HepG2 (cell line): Measurements from ENCODE around the gene TNNT1. TPM values are rescaled to one million over a fixed set of nuclear protein-coding genes. Genes with fewer than 3 reads are reported as not detected.
A peak's percentile ranks its signal among the peaks of the same experiment; 100 is the strongest.

Source experiments
- ETV5 ChIP-seq: IDR thresholded peaks from 2 replicates; pipeline ENCODE4 v1.6.1; 2018; ENCODE audit warnings: missing biosample characterization, missing genetic modification reagents, inconsistent platforms, borderline replicate concordance
- GABPB1 ChIP-seq: IDR thresholded peaks from 2 replicates; pipeline ENCODE4 v1.6.1; 2016; ENCODE audit warnings: mild to moderate bottlenecking, missing genetic modification reagents, moderate library complexity, missing compliant biosample characterization
- NFRKB ChIP-seq: fragments of 450-650 bp; IDR thresholded peaks from 2 replicates; pipeline ENCODE4 v1.6.1; 2017
- SRSF1 ChIP-seq: fragments of 200-400 bp; formaldehyde crosslinking; optimal IDR thresholded peaks from 2 replicates; pipeline ENCODE3; 2017; ENCODE audit warnings: mild to moderate bottlenecking, low read depth, low read length, moderate library complexity
- YY1 ChIP-seq: IDR thresholded peaks from 2 replicates; pipeline ENCODE4 v1.6.1; 2011; ENCODE audit warnings: low read length, low read depth, moderate library complexity, mild to moderate bottlenecking; ENCODE audit not compliant: insufficient read depth, insufficient replicate concordance
- polyA plus RNA-seq, 8 experiments: library from polyadenylated mRNA; depleted of rRNA in 3 of 8; stranded (reverse) in 7 of 8; unstranded in 1 of 8; fragments of >200 nt; fragmentation: Illumina TruSeq in 4 of 8; extraction: Trizol in 4 of 8; gene quantifications; 2 replicates each; pipeline versions ENCODE4 v1.2.1 to v1.2.3, GENCODE V29; 2011 to 2016; ENCODE audit warnings: low read depth in 4 of 8, missing spikeins in 1 of 8, mixed read lengths in 1 of 8; ENCODE audit not compliant: insufficient read depth in 1 of 8
- total RNA-seq, 5 experiments: library from RNA; depleted of rRNA; stranded (reverse); fragments of >200 nt; fragmentation: Illumina TruSeq; extraction: Trizol; gene quantifications; 2 replicates each; pipeline ENCODE4 v1.2.3, GENCODE V29; 2016; ENCODE audit warnings: low read depth in 1 of 5
- TF ChIP-seq, protein P1 (sequence below): sonication (generic); formaldehyde crosslinking; IDR thresholded peaks from 2 replicates; pipeline ENCODE4 v1.4.0; 2020; ENCODE audit warnings: missing genetic modification reagents
- TF ChIP-seq, protein P2 (sequence below): sonication (generic); formaldehyde crosslinking; IDR thresholded peaks from 2 replicates; pipeline ENCODE4 v1.4.0; 2020; ENCODE audit warnings: missing genetic modification reagents, borderline replicate concordance
- TF ChIP-seq, protein P3 (sequence below): sonication (generic); formaldehyde crosslinking; IDR thresholded peaks from 2 replicates; pipeline ENCODE4 v1.4.0; 2020; ENCODE audit warnings: missing genetic modification reagents
- TF ChIP-seq, protein P4 (sequence below): sonication (generic); formaldehyde crosslinking; IDR thresholded peaks from 2 replicates; pipeline ENCODE4 v1.5.0; 2020; ENCODE audit warnings: mild to moderate bottlenecking, missing genetic modification reagents, borderline replicate concordance

Gene TNNT1
- total and polyA plus RNA-seq, 2 of the 13 experiments (the other 11 are each of a cell fraction or from before 2014, with no cell fraction given): 1.3 to 2.4 TPM

DNA sequence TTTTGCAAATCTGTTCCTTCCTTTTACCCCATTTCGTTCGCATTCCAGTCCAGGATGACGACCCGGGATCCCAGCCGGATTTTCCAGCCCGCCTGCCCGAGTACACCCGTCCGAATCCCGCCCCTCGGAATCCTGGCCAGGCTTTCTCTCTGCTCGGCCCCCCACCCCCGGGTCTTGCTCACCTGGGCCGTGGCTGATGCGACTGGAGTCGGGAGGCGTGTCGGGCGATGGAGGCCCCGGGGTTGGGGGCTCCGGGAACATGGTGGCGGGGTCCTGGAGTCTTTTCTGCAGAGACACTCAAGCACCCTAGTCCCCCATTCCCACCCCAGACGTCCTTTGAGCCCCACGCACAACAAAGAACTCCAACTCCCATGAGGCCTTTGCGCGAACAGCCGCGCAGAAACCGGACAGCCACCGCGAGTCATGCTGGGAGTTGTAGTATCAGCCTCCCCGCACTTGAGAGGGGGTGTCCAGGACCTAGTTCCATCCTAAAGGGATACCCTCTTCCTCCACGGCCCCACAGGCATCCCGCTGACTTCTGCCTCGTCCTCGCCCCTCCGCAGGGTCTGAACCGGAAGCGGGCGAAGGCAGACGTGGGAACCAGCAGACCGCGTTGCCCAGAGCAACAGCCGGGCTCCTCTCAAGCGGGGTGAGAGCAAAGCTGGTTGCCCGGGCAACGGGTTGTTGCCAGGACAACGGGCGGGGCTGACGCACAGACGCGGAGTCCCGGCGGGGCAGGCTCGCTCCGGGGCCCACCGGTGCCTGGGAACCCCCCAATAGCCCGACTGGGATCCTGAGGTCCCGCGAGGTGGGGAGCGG lies 30.0 kb upstream of the TNNT1 start (continued):
- TF ChIP-seq, protein P1, sequence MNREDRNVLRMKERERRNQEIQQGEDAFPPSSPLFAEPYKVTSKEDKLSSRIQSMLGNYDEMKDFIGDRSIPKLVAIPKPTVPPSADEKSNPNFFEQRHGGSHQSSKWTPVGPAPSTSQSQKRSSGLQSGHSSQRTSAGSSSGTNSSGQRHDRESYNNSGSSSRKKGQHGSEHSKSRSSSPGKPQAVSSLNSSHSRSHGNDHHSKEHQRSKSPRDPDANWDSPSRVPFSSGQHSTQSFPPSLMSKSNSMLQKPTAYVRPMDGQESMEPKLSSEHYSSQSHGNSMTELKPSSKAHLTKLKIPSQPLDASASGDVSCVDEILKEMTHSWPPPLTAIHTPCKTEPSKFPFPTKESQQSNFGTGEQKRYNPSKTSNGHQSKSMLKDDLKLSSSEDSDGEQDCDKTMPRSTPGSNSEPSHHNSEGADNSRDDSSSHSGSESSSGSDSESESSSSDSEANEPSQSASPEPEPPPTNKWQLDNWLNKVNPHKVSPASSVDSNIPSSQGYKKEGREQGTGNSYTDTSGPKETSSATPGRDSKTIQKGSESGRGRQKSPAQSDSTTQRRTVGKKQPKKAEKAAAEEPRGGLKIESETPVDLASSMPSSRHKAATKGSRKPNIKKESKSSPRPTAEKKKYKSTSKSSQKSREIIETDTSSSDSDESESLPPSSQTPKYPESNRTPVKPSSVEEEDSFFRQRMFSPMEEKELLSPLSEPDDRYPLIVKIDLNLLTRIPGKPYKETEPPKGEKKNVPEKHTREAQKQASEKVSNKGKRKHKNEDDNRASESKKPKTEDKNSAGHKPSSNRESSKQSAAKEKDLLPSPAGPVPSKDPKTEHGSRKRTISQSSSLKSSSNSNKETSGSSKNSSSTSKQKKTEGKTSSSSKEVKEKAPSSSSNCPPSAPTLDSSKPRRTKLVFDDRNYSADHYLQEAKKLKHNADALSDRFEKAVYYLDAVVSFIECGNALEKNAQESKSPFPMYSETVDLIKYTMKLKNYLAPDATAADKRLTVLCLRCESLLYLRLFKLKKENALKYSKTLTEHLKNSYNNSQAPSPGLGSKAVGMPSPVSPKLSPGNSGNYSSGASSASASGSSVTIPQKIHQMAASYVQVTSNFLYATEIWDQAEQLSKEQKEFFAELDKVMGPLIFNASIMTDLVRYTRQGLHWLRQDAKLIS (CRISPR knock-in tag): no peak
- TF ChIP-seq, protein P2, sequence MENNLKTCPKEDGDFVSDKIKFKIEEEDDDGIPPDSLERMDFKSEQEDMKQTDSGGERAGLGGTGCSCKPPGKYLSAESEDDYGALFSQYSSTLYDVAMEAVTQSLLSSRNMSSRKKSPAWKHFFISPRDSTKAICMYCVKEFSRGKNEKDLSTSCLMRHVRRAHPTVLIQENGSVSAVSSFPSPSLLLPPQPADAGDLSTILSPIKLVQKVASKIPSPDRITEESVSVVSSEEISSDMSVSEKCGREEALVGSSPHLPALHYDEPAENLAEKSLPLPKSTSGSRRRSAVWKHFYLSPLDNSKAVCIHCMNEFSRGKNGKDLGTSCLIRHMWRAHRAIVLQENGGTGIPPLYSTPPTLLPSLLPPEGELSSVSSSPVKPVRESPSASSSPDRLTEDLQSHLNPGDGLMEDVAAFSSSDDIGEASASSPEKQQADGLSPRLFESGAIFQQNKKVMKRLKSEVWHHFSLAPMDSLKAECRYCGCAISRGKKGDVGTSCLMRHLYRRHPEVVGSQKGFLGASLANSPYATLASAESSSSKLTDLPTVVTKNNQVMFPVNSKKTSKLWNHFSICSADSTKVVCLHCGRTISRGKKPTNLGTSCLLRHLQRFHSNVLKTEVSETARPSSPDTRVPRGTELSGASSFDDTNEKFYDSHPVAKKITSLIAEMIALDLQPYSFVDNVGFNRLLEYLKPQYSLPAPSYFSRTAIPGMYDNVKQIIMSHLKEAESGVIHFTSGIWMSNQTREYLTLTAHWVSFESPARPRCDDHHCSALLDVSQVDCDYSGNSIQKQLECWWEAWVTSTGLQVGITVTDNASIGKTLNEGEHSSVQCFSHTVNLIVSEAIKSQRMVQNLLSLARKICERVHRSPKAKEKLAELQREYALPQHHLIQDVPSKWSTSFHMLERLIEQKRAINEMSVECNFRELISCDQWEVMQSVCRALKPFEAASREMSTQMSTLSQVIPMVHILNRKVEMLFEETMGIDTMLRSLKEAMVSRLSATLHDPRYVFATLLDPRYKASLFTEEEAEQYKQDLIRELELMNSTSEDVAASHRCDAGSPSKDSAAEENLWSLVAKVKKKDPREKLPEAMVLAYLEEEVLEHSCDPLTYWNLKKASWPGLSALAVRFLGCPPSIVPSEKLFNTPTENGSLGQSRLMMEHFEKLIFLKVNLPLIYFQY (CRISPR knock-in tag): no peak
- TF ChIP-seq NFRKB (no peak), YY1 (peak; percentile 44), SRSF1 (peak; percentile 20), GABPB1 (peak; percentile 83), ETV5 (CRISPR knock-in tag) (peak; percentile 43; the same call in 1 of the 2 replicates)
- TF ChIP-seq, protein P3, sequence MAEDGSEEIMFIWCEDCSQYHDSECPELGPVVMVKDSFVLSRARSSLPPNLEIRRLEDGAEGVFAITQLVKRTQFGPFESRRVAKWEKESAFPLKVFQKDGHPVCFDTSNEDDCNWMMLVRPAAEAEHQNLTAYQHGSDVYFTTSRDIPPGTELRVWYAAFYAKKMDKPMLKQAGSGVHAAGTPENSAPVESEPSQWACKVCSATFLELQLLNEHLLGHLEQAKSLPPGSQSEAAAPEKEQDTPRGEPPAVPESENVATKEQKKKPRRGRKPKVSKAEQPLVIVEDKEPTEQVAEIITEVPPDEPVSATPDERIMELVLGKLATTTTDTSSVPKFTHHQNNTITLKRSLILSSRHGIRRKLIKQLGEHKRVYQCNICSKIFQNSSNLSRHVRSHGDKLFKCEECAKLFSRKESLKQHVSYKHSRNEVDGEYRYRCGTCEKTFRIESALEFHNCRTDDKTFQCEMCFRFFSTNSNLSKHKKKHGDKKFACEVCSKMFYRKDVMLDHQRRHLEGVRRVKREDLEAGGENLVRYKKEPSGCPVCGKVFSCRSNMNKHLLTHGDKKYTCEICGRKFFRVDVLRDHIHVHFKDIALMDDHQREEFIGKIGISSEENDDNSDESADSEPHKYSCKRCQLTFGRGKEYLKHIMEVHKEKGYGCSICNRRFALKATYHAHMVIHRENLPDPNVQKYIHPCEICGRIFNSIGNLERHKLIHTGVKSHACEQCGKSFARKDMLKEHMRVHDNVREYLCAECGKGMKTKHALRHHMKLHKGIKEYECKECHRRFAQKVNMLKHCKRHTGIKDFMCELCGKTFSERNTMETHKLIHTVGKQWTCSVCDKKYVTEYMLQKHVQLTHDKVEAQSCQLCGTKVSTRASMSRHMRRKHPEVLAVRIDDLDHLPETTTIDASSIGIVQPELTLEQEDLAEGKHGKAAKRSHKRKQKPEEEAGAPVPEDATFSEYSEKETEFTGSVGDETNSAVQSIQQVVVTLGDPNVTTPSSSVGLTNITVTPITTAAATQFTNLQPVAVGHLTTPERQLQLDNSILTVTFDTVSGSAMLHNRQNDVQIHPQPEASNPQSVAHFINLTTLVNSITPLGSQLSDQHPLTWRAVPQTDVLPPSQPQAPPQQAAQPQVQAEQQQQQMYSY (CRISPR knock-in tag): peak; percentile 98
- TF ChIP-seq, protein P4, sequence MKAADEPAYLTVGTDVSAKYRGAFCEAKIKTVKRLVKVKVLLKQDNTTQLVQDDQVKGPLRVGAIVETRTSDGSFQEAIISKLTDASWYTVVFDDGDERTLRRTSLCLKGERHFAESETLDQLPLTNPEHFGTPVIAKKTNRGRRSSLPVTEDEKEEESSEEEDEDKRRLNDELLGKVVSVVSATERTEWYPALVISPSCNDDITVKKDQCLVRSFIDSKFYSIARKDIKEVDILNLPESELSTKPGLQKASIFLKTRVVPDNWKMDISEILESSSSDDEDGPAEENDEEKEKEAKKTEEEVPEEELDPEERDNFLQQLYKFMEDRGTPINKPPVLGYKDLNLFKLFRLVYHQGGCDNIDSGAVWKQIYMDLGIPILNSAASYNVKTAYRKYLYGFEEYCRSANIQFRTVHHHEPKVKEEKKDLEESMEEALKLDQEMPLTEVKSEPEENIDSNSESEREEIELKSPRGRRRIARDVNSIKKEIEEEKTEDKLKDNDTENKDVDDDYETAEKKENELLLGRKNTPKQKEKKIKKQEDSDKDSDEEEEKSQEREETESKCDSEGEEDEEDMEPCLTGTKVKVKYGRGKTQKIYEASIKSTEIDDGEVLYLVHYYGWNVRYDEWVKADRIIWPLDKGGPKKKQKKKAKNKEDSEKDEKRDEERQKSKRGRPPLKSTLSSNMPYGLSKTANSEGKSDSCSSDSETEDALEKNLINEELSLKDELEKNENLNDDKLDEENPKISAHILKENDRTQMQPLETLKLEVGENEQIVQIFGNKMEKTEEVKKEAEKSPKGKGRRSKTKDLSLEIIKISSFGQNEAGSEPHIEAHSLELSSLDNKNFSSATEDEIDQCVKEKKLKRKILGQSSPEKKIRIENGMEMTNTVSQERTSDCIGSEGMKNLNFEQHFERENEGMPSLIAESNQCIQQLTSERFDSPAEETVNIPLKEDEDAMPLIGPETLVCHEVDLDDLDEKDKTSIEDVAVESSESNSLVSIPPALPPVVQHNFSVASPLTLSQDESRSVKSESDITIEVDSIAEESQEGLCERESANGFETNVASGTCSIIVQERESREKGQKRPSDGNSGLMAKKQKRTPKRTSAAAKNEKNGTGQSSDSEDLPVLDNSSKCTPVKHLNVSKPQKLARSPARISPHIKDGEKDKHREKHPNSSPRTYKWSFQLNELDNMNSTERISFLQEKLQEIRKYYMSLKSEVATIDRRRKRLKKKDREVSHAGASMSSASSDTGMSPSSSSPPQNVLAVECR (CRISPR knock-in tag): peak; percentile 45; the same call in 1 of the 2 replicates
